ENCODE results near the gene NCK2. TPM values are rescaled to one million over a fixed set of nuclear protein-coding genes. Genes with fewer than 3 reads are reported as not detected.

Gene NCK2
- polyA plus RNA-seq, 2 donors = 55.2 to 72.3 TPM

- 48 to 54% methylated on average over 12 of the region's 12 CpGs for WGBS, 2 donors
These were observed 67.7 kb downstream of the NCK2 start for GRCh38 chr2:105812180-105813044.

GRCh38 chr2:105813045-105813315, 68.3 kb downstream of the NCK2 start:
- Histone ChIP-seq H3K4me3 (ENCODE audit: low read depth in 1 of 2, low read length in 2 of 2) (no peak overlapping the region), H3K36me3 (ENCODE audit: control insufficient read depth in 2 of 2, insufficient read depth in 2 of 2, low read length in 1 of 2) (no peaks in the 10 kb centered on the region), H3K27me3 (ENCODE audit: control insufficient read depth in 1 of 2, insufficient read depth in 2 of 2, low read length in 2 of 2) (no peaks in the 10 kb centered on the region), H3K4me1 (ENCODE audit: control insufficient read depth in 2 of 2, insufficient read depth in 2 of 2, low read length in 1 of 2) (peaks cover 4 to 26% of the 10 kb centered on the region in 2 donors), H3K27ac (ENCODE audit: low read depth in 2 of 2, low read length in 1 of 2) (peak overlapping the region in 1 of 2 donors; percentile 63), H3K9me3 (ENCODE audit: control insufficient read depth in 2 of 2, insufficient read depth in 1 of 2, low read depth in 1 of 2, low read length in 1 of 2) (no peaks in the 10 kb centered on the region)
- WGBS, 2 donors = 82 to 87% methylated on average over 4 of the region's 4 CpGs

More at GRCh38 chr2:105812180-105813044, 67.7 kb downstream of the NCK2 start:
- H3K4me3 ChIP-seq (ENCODE audit: low read depth in 1 of 2, low read length in 2 of 2) = no peak overlapping the region
- peaks cover 5 to 26% of the 10 kb centered on the region in 2 donors for H3K4me1 ChIP-seq (ENCODE audit: control insufficient read depth in 2 of 2, insufficient read depth in 2 of 2, low read length in 1 of 2)
- peak overlapping the region; percentile 63 to 71 for H3K27ac ChIP-seq (ENCODE audit: low read depth in 2 of 2, low read length in 1 of 2)
- H3K27me3 ChIP-seq (ENCODE audit: control insufficient read depth in 1 of 2, insufficient read depth in 2 of 2, low read length in 2 of 2) = no peaks in the 10 kb centered on the region
- no peaks in the 10 kb centered on the region for H3K9me3 ChIP-seq (ENCODE audit: control insufficient read depth in 2 of 2, insufficient read depth in 1 of 2, low read depth in 1 of 2, low read length in 1 of 2)
- no peaks in the 10 kb centered on the region for H3K36me3 ChIP-seq (ENCODE audit: control insufficient read depth in 2 of 2, insufficient read depth in 2 of 2, low read length in 1 of 2)

- Histone ChIP-seq H3K9me3 (ENCODE audit: control insufficient read depth in 2 of 2, insufficient read depth in 1 of 2, low read depth in 1 of 2, low read length in 1 of 2) (no peaks in the 10 kb centered on the region), H3K4me3 (ENCODE audit: low read depth in 1 of 2, low read length in 2 of 2) (no peak overlapping the region), H3K4me1 (ENCODE audit: control insufficient read depth in 2 of 2, insufficient read depth in 2 of 2, low read length in 1 of 2) (peaks cover 4 to 26% of the 10 kb centered on the region in 2 donors), H3K27ac (ENCODE audit: low read depth in 2 of 2, low read length in 1 of 2) (peak overlapping the region in 1 of 2 donors; percentile 63), H3K27me3 (ENCODE audit: control insufficient read depth in 1 of 2, insufficient read depth in 2 of 2, low read length in 2 of 2) (no peaks in the 10 kb centered on the region), H3K36me3 (ENCODE audit: control insufficient read depth in 2 of 2, insufficient read depth in 2 of 2, low read length in 1 of 2) (no peaks in the 10 kb centered on the region)
- 80 to 85% methylated on average over 5 of the region's 5 CpGs for WGBS, 2 donors
These were observed 68.7 kb downstream of the NCK2 start for GRCh38 chr2:105813405-105813804.

- Histone ChIP-seq H3K27ac (ENCODE audit: low read depth in 2 of 2, low read length in 1 of 2) (peak overlapping the region; percentile 61 to 62), H3K27me3 (ENCODE audit: control insufficient read depth in 1 of 2, insufficient read depth in 2 of 2, low read length in 2 of 2) (no peaks in the 10 kb centered on the region), H3K36me3 (ENCODE audit: control insufficient read depth in 2 of 2, insufficient read depth in 2 of 2, low read length in 1 of 2) (no peaks in the 10 kb centered on the region), H3K9me3 (ENCODE audit: control insufficient read depth in 2 of 2, insufficient read depth in 1 of 2, low read depth in 1 of 2, low read length in 1 of 2) (no peaks in the 10 kb centered on the region), H3K4me3 (ENCODE audit: low read depth in 1 of 2, low read length in 2 of 2) (no peak overlapping the region), H3K4me1 (ENCODE audit: control insufficient read depth in 2 of 2, insufficient read depth in 2 of 2, low read length in 1 of 2) (peaks cover 4 to 26% of the 10 kb centered on the region in 2 donors)
- WGBS, 2 donors = 42 to 60% methylated on average over 9 of the region's 9 CpGs
These were observed 69.7 kb downstream of the NCK2 start for GRCh38 chr2:105814291-105814940.

- H3K4me1 ChIP-seq (ENCODE audit: control insufficient read depth in 2 of 2, insufficient read depth in 2 of 2, low read length in 1 of 2) = peaks cover 4 to 23% of the 10 kb centered on the region in 2 donors
- H3K9me3 ChIP-seq (ENCODE audit: control insufficient read depth in 2 of 2, insufficient read depth in 1 of 2, low read depth in 1 of 2, low read length in 1 of 2) = no peaks in the 10 kb centered on the region
- no peaks in the 10 kb centered on the region for H3K27me3 ChIP-seq (ENCODE audit: control insufficient read depth in 1 of 2, insufficient read depth in 2 of 2, low read length in 2 of 2)
- no peak overlapping the region for H3K4me3 ChIP-seq (ENCODE audit: low read depth in 1 of 2, low read length in 2 of 2)
- H3K36me3 ChIP-seq (ENCODE audit: control insufficient read depth in 2 of 2, insufficient read depth in 2 of 2, low read length in 1 of 2) = no peaks in the 10 kb centered on the region
- no peak overlapping the region for H3K27ac ChIP-seq (ENCODE audit: low read depth in 2 of 2, low read length in 1 of 2)
- WGBS, 2 donors = 85 to 86% methylated on average over 7 of the region's 7 CpGs
These were observed 70.7 kb downstream of the NCK2 start for GRCh38 chr2:105815401-105815800.

- H3K4me3 ChIP-seq (ENCODE audit: low read depth in 1 of 2, low read length in 2 of 2) = no peak overlapping the region
- H3K36me3 ChIP-seq (ENCODE audit: control insufficient read depth in 2 of 2, insufficient read depth in 2 of 2, low read length in 1 of 2) = peaks cover 0 to 6% of the 10 kb centered on the region in 2 donors
- no peak overlapping the region for H3K27ac ChIP-seq (ENCODE audit: low read depth in 2 of 2, low read length in 1 of 2)
- no peaks in the 10 kb centered on the region for H3K9me3 ChIP-seq (ENCODE audit: control insufficient read depth in 2 of 2, insufficient read depth in 1 of 2, low read depth in 1 of 2, low read length in 1 of 2)
- 85 to 91% methylated on average over 8 of the region's 8 CpGs for WGBS, 2 donors
- H3K27me3 ChIP-seq (ENCODE audit: control insufficient read depth in 1 of 2, insufficient read depth in 2 of 2, low read length in 2 of 2) = no peaks in the 10 kb centered on the region
- H3K4me1 ChIP-seq (ENCODE audit: control insufficient read depth in 2 of 2, insufficient read depth in 2 of 2, low read length in 1 of 2) = peaks cover 6 to 12% of the 10 kb centered on the region in 2 donors
These were observed 75.4 kb downstream of the NCK2 start for GRCh38 chr2:105820151-105820550.

- Histone ChIP-seq H3K27ac (ENCODE audit: low read depth in 2 of 2, low read length in 1 of 2) (no peak overlapping the region), H3K4me1 (ENCODE audit: control insufficient read depth in 2 of 2, insufficient read depth in 2 of 2, low read length in 1 of 2) (peaks cover 6 to 9% of the 10 kb centered on the region in 2 donors), H3K4me3 (ENCODE audit: low read depth in 1 of 2, low read length in 2 of 2) (no peak overlapping the region), H3K27me3 (ENCODE audit: control insufficient read depth in 1 of 2, insufficient read depth in 2 of 2, low read length in 2 of 2) (no peaks in the 10 kb centered on the region), H3K36me3 (ENCODE audit: control insufficient read depth in 2 of 2, insufficient read depth in 2 of 2, low read length in 1 of 2) (peaks cover 0 to 6% of the 10 kb centered on the region in 2 donors), H3K9me3 (ENCODE audit: control insufficient read depth in 2 of 2, insufficient read depth in 1 of 2, low read depth in 1 of 2, low read length in 1 of 2) (no peaks in the 10 kb centered on the region)
- 65 to 67% methylated on average over 6 of the region's 6 CpGs for WGBS, 2 donors
These were observed 76.0 kb downstream of the NCK2 start for GRCh38 chr2:105820691-105821090.

- Histone ChIP-seq H3K27me3 (ENCODE audit: control insufficient read depth in 1 of 2, insufficient read depth in 2 of 2, low read length in 2 of 2) (no peaks in the 10 kb centered on the region), H3K9me3 (ENCODE audit: control insufficient read depth in 2 of 2, insufficient read depth in 1 of 2, low read depth in 1 of 2, low read length in 1 of 2) (no peaks in the 10 kb centered on the region), H3K4me1 (ENCODE audit: control insufficient read depth in 2 of 2, insufficient read depth in 2 of 2, low read length in 1 of 2) (peaks cover 6 to 9% of the 10 kb centered on the region in 2 donors), H3K27ac (ENCODE audit: low read depth in 2 of 2, low read length in 1 of 2) (no peak overlapping the region), H3K36me3 (ENCODE audit: control insufficient read depth in 2 of 2, insufficient read depth in 2 of 2, low read length in 1 of 2) (peaks cover 0 to 6% of the 10 kb centered on the region in 2 donors), H3K4me3 (ENCODE audit: low read depth in 1 of 2, low read length in 2 of 2) (no peak overlapping the region)
- WGBS, 2 donors = 65 to 73% methylated on average over 12 of the region's 12 CpGs
These were observed 76.9 kb downstream of the NCK2 start for GRCh38 chr2:105821428-105822125.

GRCh38 chr2:105822186-105822585, 77.5 kb downstream of the NCK2 start:
- H3K4me1 ChIP-seq (ENCODE audit: control insufficient read depth in 2 of 2, insufficient read depth in 2 of 2, low read length in 1 of 2) = peaks cover 6 to 9% of the 10 kb centered on the region in 2 donors
- H3K36me3 ChIP-seq (ENCODE audit: control insufficient read depth in 2 of 2, insufficient read depth in 2 of 2, low read length in 1 of 2) = peaks cover 0 to 6% of the 10 kb centered on the region in 2 donors
- no peaks in the 10 kb centered on the region for H3K9me3 ChIP-seq (ENCODE audit: control insufficient read depth in 2 of 2, insufficient read depth in 1 of 2, low read depth in 1 of 2, low read length in 1 of 2)
- no peak overlapping the region for H3K4me3 ChIP-seq (ENCODE audit: low read depth in 1 of 2, low read length in 2 of 2)
- WGBS, 2 donors = 57 to 66% methylated on average over 7 of the region's 7 CpGs
- H3K27ac ChIP-seq (ENCODE audit: low read depth in 2 of 2, low read length in 1 of 2) = no peak overlapping the region
- H3K27me3 ChIP-seq (ENCODE audit: control insufficient read depth in 1 of 2, insufficient read depth in 2 of 2, low read length in 2 of 2) = no peaks in the 10 kb centered on the region

All from esophagus (tissue), 2 donors.